Activated CD4-positive, alpha-beta memory T cell treated with anti-CD3 and anti-CD28 coated beads for 36 hours (primary cell): Measurements from ENCODE around the gene ZNF649. TPM values are rescaled to one million over a fixed set of nuclear protein-coding genes. Genes with fewer than 3 reads are reported as not detected.
"Not testable (repeated sequence)": the region's sequence is repeated elsewhere in the genome, so short reads cannot be mapped to it uniquely, and the experiment has no call there.

Source experiments
- CTCF ChIA-PET: fragments of 350-600 bp; sonication (Branson Sonifier 250); formaldehyde crosslinking; loops from one replicate; lab custom pipeline; 2021; ENCODE audit warnings: antibody characterized with exemption, inconsistent platforms; lab: Charles Lee
- POLR2A ChIA-PET: fragments of 350-600 bp; sonication (Branson Sonifier 250); formaldehyde crosslinking; loops from one replicate; lab custom pipeline; 2021; ENCODE audit warnings: antibody characterized with exemption; lab: Charles Lee
- DNase-seq: peaks from one replicate; pipeline ENCODE4 v3.0.0-alpha.2; 2020
- H3K27ac Mint-ChIP-seq: one replicate; pipeline ENCODE4 v1.8.0; 2021; ENCODE audit warnings: mixed read lengths
- H3K27me3 Mint-ChIP-seq: one replicate; pipeline ENCODE4 v1.8.0; 2021; ENCODE audit warnings: mixed read lengths
- H3K36me3 Mint-ChIP-seq: one replicate; pipeline ENCODE4 v1.8.0; 2021; ENCODE audit warnings: mixed read lengths
- H3K4me1 Mint-ChIP-seq: one replicate; pipeline ENCODE4 v1.8.0; 2021; ENCODE audit warnings: low read depth, mixed read lengths
- H3K4me3 Mint-ChIP-seq: one replicate; pipeline ENCODE4 v1.8.0; 2021; ENCODE audit warnings: mild to moderate bottlenecking, mixed read lengths
- H3K9me3 Mint-ChIP-seq: one replicate; pipeline ENCODE4 v1.8.0; 2021; ENCODE audit warnings: mixed read lengths
- intact Hi-C: fragments of 100-400 bp; cut with micrococcal nuclease; formaldehyde crosslinking; loops from one replicate; pipeline ENCODE4 v1.15.1; 2023
- total RNA-seq, 2 experiments: library from RNA; stranded (reverse); gene quantifications; one replicate each; pipeline ENCODE4 v1.2.3, GENCODE V29; 2021

The ZNF649 gene
- total RNA-seq, 2 experiments from 2014 or later = 6.7 to 9.0 TPM

DNA sequence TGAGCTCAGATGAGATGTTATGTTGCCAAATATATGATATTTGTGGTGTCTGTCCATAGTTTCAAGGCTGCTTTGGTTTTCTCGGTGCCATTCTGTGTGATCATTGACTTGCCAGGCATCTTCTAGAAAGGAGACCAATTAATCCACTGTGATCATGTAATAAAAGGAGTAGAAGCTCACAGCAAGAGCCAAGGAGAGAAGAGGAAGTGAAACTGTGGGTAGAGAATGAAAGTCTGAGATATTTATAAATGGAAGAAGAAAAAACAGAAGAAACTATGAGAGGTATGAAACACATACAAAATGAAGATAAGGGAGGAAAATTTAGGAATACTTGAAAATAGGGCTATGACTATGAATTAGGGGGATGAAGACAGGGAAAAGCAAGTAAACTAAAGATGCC, 11.3 kb upstream of the ZNF649 start:
- Mint-ChIP-seq H3K4me3 (no peak overlapping the region), H3K36me3 (peaks cover 51% of the 10 kb centered on the region), H3K27ac (no peak overlapping the region), H3K27me3 (no peaks in the 10 kb centered on the region), H3K4me1 (no peaks in the 10 kb centered on the region), H3K9me3 (peaks cover 78% of the 10 kb centered on the region)
- intact Hi-C loops = no loop called here
- ChIA-PET POLR2A (no interaction called here), CTCF (no interaction called here)
- DNase-seq = no peak

DNA sequence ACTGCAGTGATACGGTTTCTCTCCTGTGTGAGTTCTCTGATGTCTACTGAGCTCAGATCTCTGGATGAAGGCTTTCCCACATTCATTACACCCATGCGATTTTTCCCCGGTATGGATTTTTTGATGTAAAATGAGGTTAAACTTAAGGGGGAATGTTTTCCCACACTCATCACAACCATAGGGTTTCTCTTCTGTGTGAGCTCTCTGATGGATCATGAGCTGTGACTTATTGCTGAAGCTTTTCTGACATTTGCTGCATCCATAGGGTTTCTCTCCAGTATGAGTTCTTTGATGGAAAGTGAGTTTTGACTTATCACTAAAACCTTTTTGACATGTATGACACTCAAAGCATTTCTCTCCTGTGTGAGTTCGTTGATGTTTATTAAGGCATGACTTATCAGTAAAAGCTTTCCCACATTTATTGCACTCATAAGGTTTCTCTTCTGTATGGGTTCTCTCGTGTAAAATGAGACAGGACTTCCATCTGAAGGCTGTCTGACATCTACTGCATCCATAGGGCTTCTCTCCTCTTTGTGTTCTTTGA, 10.6 kb upstream of the ZNF649 start:
- peaks cover 50% of the 10 kb centered on the region for H3K36me3 Mint-ChIP-seq
- POLR2A ChIA-PET = no interaction called here
- intact Hi-C loops = no loop called here
- no peak for DNase-seq
- no peak overlapping the region for H3K4me3 Mint-ChIP-seq
- H3K9me3 Mint-ChIP-seq = peaks cover 76% of the 10 kb centered on the region
- H3K4me1 Mint-ChIP-seq = no peaks in the 10 kb centered on the region
- no peaks in the 10 kb centered on the region for H3K27me3 Mint-ChIP-seq
- no peak overlapping the region for H3K27ac Mint-ChIP-seq
- CTCF ChIA-PET = no interaction called here

DNA sequence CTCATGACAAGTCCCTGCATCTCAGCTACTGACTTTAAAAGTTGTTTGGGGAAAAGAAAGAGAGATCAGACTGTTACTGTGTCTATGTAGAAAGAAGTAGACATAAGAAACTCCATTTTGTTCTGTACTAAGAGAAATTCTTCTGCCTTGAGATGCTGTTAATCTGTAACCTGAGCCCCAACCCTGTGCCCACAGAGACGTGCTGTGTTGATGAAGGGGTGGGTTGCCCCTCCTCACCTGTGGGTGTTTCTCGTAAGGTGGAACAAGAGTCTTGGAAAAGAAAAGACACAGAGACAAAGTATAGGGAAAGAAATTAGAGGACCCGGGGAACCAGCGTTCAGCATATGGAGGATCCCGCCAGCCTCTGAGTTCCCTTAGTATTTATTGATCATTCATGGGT, 3.2 kb upstream of the ZNF649 start:
- peaks cover 65% of the 10 kb centered on the region for H3K36me3 Mint-ChIP-seq

DNA sequence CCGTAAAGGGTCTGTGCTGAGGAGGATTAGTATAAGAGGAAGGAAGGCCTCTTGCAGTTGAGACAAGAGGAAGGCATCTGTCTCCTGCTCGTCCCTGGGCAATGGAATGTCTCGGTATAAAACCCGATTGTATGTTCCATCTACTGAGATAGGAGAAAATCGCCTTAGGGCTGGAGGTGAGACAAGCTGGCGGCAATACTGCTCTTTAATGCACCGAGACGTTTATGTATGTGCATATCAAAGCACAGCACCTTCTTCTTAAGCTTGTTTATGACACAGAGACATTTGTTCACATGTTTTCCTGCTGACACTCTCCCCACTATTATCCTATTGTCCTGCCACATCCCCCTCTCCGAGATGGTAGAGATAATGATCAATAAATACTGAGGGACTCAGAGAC, 1.3 kb upstream of the ZNF649 start:
- POLR2A ChIA-PET, DNase-seq, H3K27ac Mint-ChIP-seq, intact Hi-C loops, CTCF ChIA-PET, H3K4me3 Mint-ChIP-seq: not testable (repeated sequence)
- Mint-ChIP-seq H3K36me3 (peaks cover 79% of the 10 kb centered on the region), H3K9me3 (peaks cover 75% of the 10 kb centered on the region), H3K27me3 (peaks cover 20% of the 10 kb centered on the region), H3K4me1 (peaks cover 20% of the 10 kb centered on the region)

More for the DNA sequence above, 3.2 kb upstream of the ZNF649 start:
- CTCF ChIA-PET, DNase-seq, intact Hi-C loops, POLR2A ChIA-PET, H3K27ac Mint-ChIP-seq, H3K4me3 Mint-ChIP-seq: not testable (repeated sequence)
- Mint-ChIP-seq H3K4me1 (peaks cover 16% of the 10 kb centered on the region), H3K27me3 (peaks cover 20% of the 10 kb centered on the region), H3K9me3 (peaks cover 69% of the 10 kb centered on the region)

DNA sequence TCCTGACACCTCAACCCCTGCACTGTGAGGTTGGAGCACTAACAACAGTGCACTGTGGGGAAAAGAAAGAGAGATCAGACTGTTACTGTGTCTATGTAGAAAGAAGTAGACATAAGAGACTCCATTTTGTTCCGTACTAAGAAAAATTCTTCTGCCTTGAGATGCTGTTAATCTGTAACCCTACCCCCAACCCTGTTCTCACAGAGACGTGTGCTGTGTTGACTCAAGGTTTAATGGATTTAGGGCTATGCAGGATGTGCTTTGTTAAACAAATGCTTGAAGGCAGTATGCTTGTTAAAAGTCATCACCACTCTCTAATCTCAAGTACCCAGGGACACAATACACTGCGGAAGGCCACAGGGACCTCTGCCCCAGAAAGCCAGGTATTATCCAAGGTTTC, 822 bp upstream of the ZNF649 start:
- H3K27ac Mint-ChIP-seq, H3K4me3 Mint-ChIP-seq, DNase-seq, CTCF ChIA-PET, POLR2A ChIA-PET: not testable (repeated sequence)
- Mint-ChIP-seq H3K4me1 (peaks cover 22% of the 10 kb centered on the region), H3K36me3 (peaks cover 81% of the 10 kb centered on the region), H3K27me3 (peaks cover 20% of the 10 kb centered on the region), H3K9me3 (peaks cover 76% of the 10 kb centered on the region)
- intact Hi-C loops = loop anchor here (1.0 to 2.0 kb wide), 3 partner anchors 22 to 103 kb away; partner anchors contain the start of genes ZNF350, ZNF613 and ZNF615

DNA sequence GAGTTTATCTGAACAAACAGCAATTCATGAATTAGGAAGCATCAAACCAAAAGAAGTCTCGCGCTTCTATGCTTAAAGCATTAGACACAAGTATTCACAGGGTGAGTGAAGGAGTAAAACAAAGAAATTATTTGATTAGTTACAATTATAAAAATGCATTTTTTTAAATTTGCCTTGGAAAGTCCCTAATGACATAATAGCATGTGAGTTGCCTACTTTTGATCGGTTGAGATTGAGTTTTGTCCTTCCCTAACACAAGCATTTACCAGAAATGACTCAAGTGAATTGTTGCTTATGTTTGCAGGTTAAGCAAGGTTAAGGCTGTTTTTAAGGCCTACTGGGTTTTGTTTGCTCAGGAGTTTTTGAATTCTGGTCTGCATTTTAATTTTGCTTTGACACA, 389 bp upstream of the ZNF649 start:
- no peak for DNase-seq
- peaks cover 82% of the 10 kb centered on the region for H3K36me3 Mint-ChIP-seq
- peaks cover 22% of the 10 kb centered on the region for H3K4me1 Mint-ChIP-seq
- peaks cover 77% of the 10 kb centered on the region for H3K9me3 Mint-ChIP-seq
- intact Hi-C loops = loop anchor here (1.0 to 2.0 kb wide), 3 partner anchors 22 to 103 kb away; partner anchors contain the start of genes ZNF350, ZNF613 and ZNF615
- POLR2A ChIA-PET = no interaction called here
- CTCF ChIA-PET = no interaction called here
- H3K27me3 Mint-ChIP-seq = peaks cover 20% of the 10 kb centered on the region
- H3K4me3 Mint-ChIP-seq = peak overlapping the region; percentile 99
- peak overlapping the region; percentile 97 for H3K27ac Mint-ChIP-seq

DNA sequence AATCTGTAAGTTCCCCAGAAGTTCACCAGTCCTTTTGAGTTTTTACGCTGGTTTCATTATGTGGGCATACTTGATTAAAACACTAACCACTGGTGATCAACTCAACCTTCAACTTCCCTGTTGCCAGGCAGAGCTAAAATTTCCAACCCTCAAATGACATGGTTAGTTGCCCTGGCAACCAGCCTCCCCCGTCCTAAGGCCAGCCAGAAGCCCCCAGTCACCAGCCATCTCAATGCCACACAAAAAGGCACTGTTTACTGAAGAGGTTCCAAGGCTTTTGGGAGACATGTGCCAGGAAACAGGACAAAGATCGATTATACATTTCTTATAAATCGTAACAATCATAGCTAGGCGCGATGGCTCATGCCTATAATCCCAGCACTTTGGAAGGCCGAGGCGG, 1.6 kb downstream of the ZNF649 start:
- ChIA-PET CTCF (no interaction called here), POLR2A (no interaction called here)
- peaks cover 74% of the 10 kb centered on the region for H3K9me3 Mint-ChIP-seq
- peak overlapping the region; percentile 99 for H3K4me3 Mint-ChIP-seq
- H3K27me3 Mint-ChIP-seq = peaks cover 9% of the 10 kb centered on the region
- intact Hi-C loops = loop anchor here (5.0 kb wide), 1 partner anchor 124 kb away; the partner anchor contains the start of gene ZNF614
- DNase-seq = no peak
- H3K4me1 Mint-ChIP-seq = peaks cover 22% of the 10 kb centered on the region
- H3K36me3 Mint-ChIP-seq = peaks cover 88% of the 10 kb centered on the region
- H3K27ac Mint-ChIP-seq = no peak overlapping the region

DNA sequence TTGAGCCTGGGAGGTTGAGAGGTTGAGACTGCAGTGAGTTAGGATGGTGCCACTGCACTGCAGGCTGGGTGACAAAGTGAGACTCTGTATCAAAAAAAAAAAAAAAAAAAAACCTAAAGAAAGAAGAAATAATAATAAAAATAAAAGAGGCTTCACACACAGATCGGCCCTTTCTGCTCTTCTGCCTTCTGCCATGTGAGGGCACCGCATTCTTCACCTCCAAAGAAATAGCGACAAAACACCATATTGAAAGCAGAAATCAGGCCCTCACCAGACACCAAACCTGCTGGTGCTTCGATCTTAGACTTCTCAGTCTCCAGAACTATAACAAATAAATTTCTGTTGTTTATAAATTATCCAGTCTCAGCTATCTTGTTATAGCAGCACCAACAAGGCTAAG, 3.0 kb downstream of the ZNF649 start:
- DNase-seq = no peak
- peaks cover 92% of the 10 kb centered on the region for H3K36me3 Mint-ChIP-seq
- intact Hi-C loops = loop anchor here (5.0 kb wide), 1 partner anchor 125 kb away; the partner anchor contains the start of gene ZNF614
- ChIA-PET POLR2A (no interaction called here), CTCF (interaction anchor here (0.6 kb wide), 1 partner anchor 149 kb away, joined by 3 read pairs; no protein-coding TSS in a partner anchor)
- no peaks in the 10 kb centered on the region for H3K27me3 Mint-ChIP-seq
- peaks cover 22% of the 10 kb centered on the region for H3K4me1 Mint-ChIP-seq
- H3K4me3 Mint-ChIP-seq = no peak overlapping the region
- H3K9me3 Mint-ChIP-seq = peaks cover 77% of the 10 kb centered on the region
- H3K27ac Mint-ChIP-seq = no peak overlapping the region

DNA sequence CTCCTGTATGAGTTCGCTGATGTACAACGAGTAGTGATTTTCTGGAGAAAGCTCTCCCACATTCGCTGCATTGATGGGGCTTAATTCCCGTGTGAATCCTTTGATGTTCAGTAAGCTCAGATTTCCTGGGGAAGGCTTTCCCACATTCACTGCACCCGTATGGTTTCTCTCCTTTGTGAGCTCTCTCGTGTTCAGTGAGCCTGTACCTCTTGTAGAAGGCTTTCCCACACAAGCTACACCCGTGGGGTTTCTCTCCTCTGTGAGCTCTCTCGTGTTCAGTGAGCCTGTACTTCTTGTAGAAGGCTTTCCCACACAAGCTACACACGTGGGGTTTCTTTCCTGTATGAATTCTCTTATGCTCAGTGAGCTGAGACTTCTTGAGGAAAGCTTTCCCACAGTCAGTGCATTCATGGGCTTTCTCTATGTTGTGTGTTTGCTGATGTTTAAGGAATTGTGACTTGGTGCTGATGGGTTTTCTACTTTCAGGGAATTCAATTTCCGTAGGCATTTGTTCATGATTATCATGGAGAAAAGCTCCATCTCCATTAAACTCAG, 13.5 kb downstream of the ZNF649 start:
- H3K27me3 Mint-ChIP-seq = no peaks in the 10 kb centered on the region
- ChIA-PET POLR2A (no interaction called here), CTCF (interaction anchor here (0.6 kb wide), 1 partner anchor 1733 kb away, joined by 3 read pairs; no protein-coding TSS in a partner anchor)
- no peak for DNase-seq
- intact Hi-C loops = no loop called here
- H3K4me1 Mint-ChIP-seq = no peaks in the 10 kb centered on the region
- H3K27ac Mint-ChIP-seq = no peak overlapping the region
- H3K36me3 Mint-ChIP-seq = peaks cover 96% of the 10 kb centered on the region
- H3K9me3 Mint-ChIP-seq = peaks cover 89% of the 10 kb centered on the region
- H3K4me3 Mint-ChIP-seq = no peak overlapping the region

DNA sequence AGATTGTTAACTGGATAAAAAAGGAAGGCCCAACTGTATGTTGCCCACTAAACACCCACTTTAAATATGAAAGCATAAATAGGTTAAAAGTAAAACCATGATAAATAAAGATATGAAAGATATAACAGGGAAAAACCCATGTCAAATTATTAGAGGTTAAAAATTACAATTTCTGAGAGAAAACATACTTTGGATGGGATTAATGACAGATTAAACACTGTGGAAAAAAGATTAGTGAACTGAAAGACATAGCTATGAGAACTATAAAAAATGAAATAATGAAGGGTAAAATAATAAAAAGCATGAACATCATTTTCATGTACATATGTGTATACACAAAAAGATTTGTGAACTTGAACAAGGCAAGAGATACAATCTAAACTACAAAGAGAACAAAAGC, 14.9 kb downstream of the ZNF649 start:
- Mint-ChIP-seq H3K9me3 (peaks cover 86% of the 10 kb centered on the region), H3K4me3 (no peak overlapping the region), H3K27ac (no peak overlapping the region), H3K36me3 (peaks cover 93% of the 10 kb centered on the region), H3K27me3 (no peaks in the 10 kb centered on the region), H3K4me1 (no peaks in the 10 kb centered on the region)
- ChIA-PET CTCF (no interaction called here), POLR2A (no interaction called here)
- no peak for DNase-seq
- intact Hi-C loops = no loop called here

DNA sequence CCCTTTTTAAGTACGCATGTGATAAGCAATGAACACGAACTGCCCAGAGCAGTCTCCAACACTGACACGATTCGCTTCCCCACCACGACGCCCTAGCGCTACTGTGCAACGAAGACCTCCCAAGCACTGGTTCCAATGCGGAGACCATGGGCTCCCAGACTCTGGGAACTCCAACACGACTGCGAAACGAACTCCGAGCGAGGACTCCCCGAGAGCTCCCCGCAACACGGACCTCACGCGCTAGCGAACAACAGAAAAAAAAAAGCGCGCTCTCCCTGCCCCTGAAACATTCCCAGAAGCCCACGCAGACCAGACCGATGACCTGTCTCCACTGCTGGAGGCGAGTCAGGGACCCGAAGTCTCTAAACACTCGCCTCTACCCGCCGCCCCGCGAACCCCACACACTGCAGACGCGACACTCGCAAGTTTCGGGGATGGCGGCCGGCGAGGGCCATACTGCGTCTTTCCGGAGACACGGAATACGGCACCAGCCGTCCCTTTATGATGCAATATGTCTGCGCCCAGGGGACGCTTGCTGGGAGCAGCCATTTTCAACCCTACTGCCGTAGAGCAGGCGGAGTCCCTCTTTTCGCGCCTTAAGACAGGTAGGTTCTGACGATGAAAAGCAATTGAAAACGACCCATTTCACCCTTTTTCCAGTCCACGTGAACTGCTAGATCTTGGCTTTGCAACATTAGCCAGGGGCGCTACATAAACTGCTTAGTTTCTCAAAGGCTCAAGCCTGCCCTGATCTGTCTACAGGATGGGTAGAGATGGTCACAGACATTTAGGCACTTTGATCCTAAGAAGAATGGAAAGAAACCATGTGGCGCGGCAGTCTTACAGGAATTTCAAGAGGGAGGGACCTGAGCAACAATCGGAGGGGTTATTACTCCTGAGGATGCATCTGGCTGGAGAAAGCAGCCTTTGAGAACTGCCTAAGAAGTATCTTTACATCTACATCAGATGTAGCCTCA, 17.0 kb downstream of the ZNF649 start, which contains the start of gene ZNF577:
ZNF577 (minus strand) TSS at position 430 of the 977 bp plus-strand sequence. CDS start 7,569 bp downstream, outside the sequence.
- Mint-ChIP-seq H3K9me3 (peaks cover 80% of the 10 kb centered on the region), H3K27ac (no peak within 1 kb of the TSS), H3K4me3 (peak within 1 kb of the TSS; percentile 80), H3K27me3 (no peaks in the 10 kb centered on the region), H3K36me3 (peaks cover 88% of the 10 kb centered on the region), H3K4me1 (no peaks in the 10 kb centered on the region)
- peak; percentile 67 for DNase-seq
- intact Hi-C loops = no loop called here
- POLR2A ChIA-PET = no interaction called here
- CTCF ChIA-PET = no interaction called here

DNA sequence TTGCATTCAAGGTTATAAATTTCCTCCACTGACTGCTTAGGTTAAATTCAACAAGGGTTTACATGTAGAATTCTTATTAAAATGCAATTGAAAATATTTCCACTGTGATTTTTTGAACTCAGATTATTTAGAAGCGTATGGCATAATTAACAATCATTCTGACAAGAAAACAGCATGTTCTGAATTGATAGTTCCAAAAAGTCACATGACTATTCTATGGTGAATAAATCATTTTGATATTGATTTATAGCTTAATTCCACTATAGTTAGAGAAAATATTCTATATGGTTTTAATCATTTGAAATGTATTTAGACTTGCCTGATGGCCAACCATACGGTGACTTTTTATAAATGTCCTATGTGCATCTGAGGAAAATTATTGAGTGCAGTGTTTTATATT, 20.1 kb downstream of the ZNF649 start:
- no peak for DNase-seq
- POLR2A ChIA-PET = no interaction called here
- CTCF ChIA-PET = no interaction called here
- peaks cover 85% of the 10 kb centered on the region for H3K36me3 Mint-ChIP-seq
- H3K27me3 Mint-ChIP-seq = no peaks in the 10 kb centered on the region
- intact Hi-C loops = no loop called here
- no peak overlapping the region for H3K27ac Mint-ChIP-seq
- no peak overlapping the region for H3K4me3 Mint-ChIP-seq
- peaks cover 80% of the 10 kb centered on the region for H3K9me3 Mint-ChIP-seq
- no peaks in the 10 kb centered on the region for H3K4me1 Mint-ChIP-seq
